GM19351 (cell line): Measurements from ENCODE around the gene CXorf66.
"Not testable (repeated sequence)": the region's sequence is repeated elsewhere in the genome, so short reads cannot be mapped to it uniquely, and the experiment has no call there.

Source experiments
- ATAC-seq: cut with Tn5 transposase; IDR thresholded peaks from one replicate; pipeline ENCODE4 v1.9.1; 2021; ENCODE audit warnings: mild to moderate bottlenecking, moderate library complexity; ENCODE audit not compliant: unreplicated experiment

CXorf66 gene

DNA sequence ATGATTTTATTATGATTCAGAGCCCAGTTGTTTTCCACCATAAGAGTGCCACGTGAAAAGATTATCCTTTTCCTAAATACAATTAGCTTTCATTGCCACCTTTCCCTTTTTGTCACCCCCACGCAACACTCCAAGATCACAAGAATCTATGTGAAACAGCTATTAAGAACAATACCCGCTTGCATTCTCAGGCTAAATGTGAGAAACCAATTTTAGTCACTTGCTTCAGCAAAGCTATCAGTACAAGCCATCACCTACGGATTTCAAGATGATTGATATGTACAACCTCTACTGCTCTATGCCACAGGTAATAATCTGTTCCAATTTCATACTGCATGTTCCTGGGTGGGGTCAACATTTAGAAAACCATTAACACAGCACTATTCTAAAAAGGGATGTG lies 34.9 kb downstream of the CXorf66 start:
- no peak for ATAC-seq

DNA sequence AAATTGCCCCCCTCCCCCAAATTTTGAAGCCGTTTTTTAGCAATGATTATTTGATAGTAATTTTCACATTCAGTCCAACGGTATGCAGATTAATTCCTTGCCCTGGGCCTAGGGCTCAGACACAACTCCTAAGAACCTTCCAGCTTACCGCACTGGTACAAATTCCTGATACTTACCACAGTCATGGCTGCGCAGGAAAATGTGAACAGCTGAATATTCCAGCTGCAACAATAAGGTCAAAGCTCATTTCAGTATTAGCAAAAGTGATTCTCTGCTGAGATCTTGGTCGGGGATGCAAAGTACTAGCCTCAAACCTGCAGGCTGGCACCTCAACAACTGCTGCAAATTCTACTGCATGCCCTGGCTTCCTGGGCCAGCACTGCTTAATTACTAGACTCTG lies 35.4 kb downstream of the CXorf66 start:
- no peak for ATAC-seq

DNA sequence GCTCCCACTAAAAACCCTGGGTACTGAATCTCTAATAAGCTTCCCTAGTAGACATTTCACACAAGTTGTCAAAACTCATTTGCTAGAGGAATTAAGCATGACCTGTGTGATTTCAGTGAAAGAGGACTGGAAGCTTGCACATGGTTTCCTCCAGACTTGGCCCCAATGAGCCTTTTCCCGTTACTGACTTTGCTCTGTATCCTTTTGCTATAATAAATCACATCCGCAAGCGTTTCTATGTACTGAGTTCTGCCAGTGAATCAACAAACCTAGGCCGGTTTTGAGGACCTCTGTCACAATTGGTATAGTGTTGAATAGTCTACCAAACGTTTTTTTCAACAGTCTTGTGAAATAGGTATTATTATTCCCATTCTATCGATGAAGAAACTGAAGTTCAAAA lies 40.6 kb downstream of the CXorf66 start:
- ATAC-seq = no peak

DNA sequence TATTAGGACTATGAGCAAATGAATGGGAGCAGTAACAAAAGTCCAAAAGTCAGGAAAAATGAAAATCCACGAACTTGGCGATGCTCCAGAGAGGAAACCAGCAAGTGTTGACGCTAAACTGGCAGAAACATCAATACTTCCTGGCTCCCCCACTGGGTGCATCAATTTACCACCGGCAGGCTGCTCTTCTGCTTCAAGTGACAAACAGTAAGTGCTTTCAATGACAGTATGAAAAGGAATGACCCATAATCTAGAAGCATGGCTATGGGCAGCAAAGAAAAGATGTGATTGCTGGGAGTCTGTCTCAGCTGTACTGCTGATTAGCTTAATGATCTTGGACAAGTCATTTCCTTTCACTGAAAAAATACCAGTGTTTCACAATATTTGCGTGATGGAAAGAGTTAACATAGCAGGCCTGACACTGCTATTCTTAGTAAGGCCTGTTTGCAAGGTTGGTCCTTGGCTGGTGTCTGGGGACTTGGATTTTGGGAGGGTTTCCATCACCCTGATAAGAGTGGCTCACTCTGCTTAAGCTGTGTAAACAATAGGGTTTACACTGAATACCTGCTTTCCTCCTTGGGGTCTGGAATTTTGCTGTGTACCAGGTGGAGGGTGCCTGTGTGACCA lies 41.1 kb downstream of the CXorf66 start:
- no peak for ATAC-seq

DNA sequence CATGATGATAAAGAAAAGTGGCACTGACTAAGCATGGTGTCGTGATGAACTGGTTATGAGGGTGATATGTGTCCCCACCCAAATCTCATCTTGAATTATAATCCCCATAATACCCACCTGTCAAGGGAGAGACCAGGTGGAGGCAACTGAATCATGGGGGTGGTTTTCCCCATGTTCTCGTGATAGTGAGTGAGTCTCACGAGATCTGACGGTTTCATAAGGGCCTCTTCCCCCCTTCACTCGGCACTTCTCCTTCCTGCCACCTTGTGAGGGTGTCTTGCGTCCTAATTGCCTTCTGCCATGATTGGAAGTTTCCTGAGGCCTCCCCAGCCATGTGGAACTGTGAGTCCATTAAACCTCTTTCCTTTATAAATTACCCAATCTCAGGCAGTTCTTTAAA lies 44.2 kb downstream of the CXorf66 start:
- ATAC-seq = not testable (repeated sequence)

DNA sequence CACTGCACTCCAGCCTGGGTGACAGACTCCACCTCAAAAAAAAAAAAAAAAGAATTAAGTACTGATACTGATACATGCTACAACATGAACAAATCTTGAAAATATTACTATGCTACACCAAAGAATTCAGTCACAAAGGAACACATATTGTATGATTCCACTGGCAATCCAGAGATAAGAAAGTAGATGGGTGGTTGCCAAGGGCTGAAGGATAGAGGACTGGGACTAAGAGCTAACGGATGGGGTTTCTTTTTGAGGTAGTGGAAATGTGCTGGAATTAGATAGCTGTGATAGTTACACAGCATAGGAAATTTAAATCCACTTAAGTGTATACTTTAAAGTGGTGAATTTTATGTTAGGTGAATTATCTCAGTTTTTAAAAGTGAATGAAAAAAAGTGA lies 45.0 kb downstream of the CXorf66 start:
- no peak for ATAC-seq

DNA sequence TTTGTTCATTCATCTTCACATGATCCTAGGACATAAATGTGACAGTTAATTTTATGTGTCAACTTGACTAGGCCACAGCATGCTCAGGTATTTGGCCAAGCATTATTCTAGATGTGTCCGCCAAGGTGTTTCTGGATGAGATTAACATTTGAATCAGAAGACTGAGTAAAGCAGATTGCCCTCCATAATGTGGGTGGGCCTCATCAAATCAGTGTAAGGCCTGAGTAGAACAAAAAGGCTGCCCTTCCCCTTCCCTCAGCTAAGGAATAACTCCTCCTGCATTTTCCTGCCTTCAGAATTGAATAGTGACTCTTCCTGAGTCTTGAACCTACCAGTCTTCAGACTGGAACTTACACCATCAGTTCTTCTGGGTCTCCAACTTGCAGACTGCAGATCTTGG lies 50.9 kb downstream of the CXorf66 start:
- no peak for ATAC-seq

DNA sequence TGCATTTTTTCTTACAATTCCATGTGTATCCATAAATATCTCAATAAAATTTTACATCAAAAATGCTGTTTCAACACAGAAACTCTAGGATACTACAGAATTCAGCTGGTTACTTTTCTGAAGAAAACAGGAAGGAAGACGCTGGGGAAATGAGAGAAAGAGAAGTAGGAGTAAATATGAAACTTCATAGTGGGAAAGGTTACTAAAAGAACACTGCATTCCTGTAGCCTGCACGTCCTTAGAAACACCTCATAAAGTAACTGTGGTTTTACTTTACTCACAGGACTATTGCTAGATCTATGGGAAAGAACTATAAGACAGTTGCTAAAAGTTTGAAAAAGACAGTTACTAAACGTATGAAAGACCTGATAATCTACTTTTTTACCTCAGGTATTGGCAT lies 55.6 kb downstream of the CXorf66 start:
- ATAC-seq = peak; percentile 58

DNA sequence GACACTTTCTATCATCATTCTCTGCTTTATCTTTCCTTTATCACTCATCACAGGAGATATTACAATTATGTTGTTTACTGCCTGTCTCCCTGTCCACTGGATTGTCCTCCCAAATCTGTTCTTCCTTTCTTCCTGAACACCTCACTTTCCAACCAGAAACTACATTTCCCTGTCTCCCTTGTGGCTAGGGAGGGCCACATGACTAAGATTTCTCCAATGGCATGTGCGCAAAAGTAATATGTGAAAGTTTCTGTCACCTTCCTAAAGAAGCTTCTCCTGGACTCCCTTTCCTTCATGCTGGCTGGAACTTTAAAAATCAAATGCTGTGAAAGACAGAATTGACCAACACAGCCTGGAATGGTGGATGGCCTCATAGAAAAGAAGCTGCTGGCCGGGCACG lies 58.2 kb downstream of the CXorf66 start:
- ATAC-seq = no peak

DNA sequence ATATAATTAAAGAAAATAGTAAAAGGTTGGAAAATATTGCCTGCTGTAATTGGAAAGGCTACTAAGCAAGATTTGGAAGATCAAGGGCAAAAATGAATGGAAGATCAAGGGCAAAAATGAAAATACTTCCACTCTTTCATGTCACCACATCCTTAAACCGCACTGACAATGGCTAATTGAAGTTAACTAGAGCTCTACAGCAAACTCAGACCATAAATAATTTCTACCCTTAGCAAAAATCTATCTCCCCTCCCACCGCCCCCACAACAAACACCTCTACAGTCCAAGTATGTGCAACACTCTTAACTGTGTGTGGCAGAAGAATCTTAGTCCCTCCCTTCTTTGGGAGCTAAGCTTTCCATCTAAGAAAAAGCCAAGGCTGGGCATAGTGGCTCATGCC lies 59.6 kb downstream of the CXorf66 start:
- no peak for ATAC-seq
